HEK293 (cell line): Measurements from ENCODE around the gene RTN3.

ENCODE experiments used
- CTCF ChIA-PET: fragments of 350-600 bp; formaldehyde crosslinking; extraction: SDS; loops from one replicate; lab custom pipeline; 2021; ENCODE audit warnings: antibody characterized with exemption; lab: Yijun Ruan, JAX
- POLR2A ChIA-PET: fragments of 300-600 bp; formaldehyde crosslinking; extraction: SDS; loops from one replicate; lab custom pipeline; 2020; ENCODE audit warnings: antibody characterized with exemption, inconsistent platforms; lab: Yijun Ruan, JAX
- H3K27ac ChIP-seq: fragments of 200-500 bp; sonication (Bioruptor generic); 2 replicates; pipeline ENCODE4 v1.5.1; 2014; ENCODE audit warnings: low read depth, low read length, control low read depth, inconsistent platforms; ENCODE audit errors: extremely low read depth
- H3K36me3 ChIP-seq, 2 experiments: fragments of 200-500 bp in 1 of 2; sonication (Bioruptor generic) in 1 of 2; 1 replicate in 1 of 2; 2 replicates in 1 of 2; pipeline ENCODE4 v1.5.1; 2014 to 2017; ENCODE audit warnings: inconsistent platforms in 2 of 2, low read length in 2 of 2; ENCODE audit not compliant: control insufficient read depth in 2 of 2, insufficient read depth in 1 of 2
- H3K4me1 ChIP-seq: fragments of 200-500 bp; sonication (Bioruptor generic); 2 replicates; pipeline ENCODE4 v1.5.1; 2014; ENCODE audit warnings: mild to moderate bottlenecking, low read length, inconsistent platforms; ENCODE audit not compliant: control insufficient read depth, insufficient read depth
- H3K4me3 ChIP-seq: 2 replicates; pipeline ENCODE4 v1.5.1; 2011; ENCODE audit warnings: low read depth, mild to moderate bottlenecking, control low read depth, low read length, moderate library complexity
- H3K9me3 ChIP-seq: fragments of 200-500 bp; sonication (Bioruptor generic); 2 replicates; pipeline ENCODE4 v1.5.1; 2014; ENCODE audit warnings: low read depth, low read length, inconsistent platforms; ENCODE audit not compliant: control insufficient read depth, insufficient read depth
- GLIS2 ChIP-seq: fragments of 450-650 bp; formaldehyde crosslinking; IDR thresholded peaks from 2 replicates; pipeline ENCODE4 v1.5.1; 2016; ENCODE audit warnings: missing biosample characterization, missing genetic modification characterization
- IKZF3 ChIP-seq: fragments of 450-650 bp; IDR thresholded peaks from 2 replicates; pipeline ENCODE4 v1.5.0; 2018; ENCODE audit warnings: missing biosample characterization, mild to moderate bottlenecking, missing genetic modification characterization, moderate library complexity
- REPIN1 ChIP-seq: fragments of 450-650 bp; formaldehyde crosslinking; IDR thresholded peaks from 2 replicates; pipeline ENCODE4 v1.5.1; 2017; ENCODE audit warnings: missing biosample characterization, missing genetic modification characterization, low read depth
- SCRT2 ChIP-seq: fragments of 450-650 bp; formaldehyde crosslinking; IDR thresholded peaks from 2 replicates; pipeline ENCODE4 v1.5.1; 2016; ENCODE audit warnings: missing biosample characterization, missing genetic modification characterization
- ZBTB8A ChIP-seq: fragments of 450-650 bp; formaldehyde crosslinking; IDR thresholded peaks from 2 replicates; pipeline ENCODE4 v1.5.1; 2016; ENCODE audit warnings: missing biosample characterization, missing genetic modification characterization
- ZFHX2 ChIP-seq: fragments of 450-650 bp; formaldehyde crosslinking; conservative IDR thresholded peaks from 2 replicates; pipeline ENCODE4 v1.5.1; 2016; ENCODE audit warnings: missing biosample characterization, missing genetic modification characterization
- ZIC2 ChIP-seq: fragments of 450-650 bp; formaldehyde crosslinking; IDR thresholded peaks from 2 replicates; pipeline ENCODE4 v1.5.1; 2016; ENCODE audit warnings: missing biosample characterization, missing genetic modification characterization
- ZNF10 ChIP-seq: fragments of 450-650 bp; formaldehyde crosslinking; IDR thresholded peaks from 2 replicates; pipeline ENCODE4 v1.5.1; 2017; ENCODE audit warnings: missing biosample characterization, missing genetic modification characterization
- ZNF114 ChIP-seq: fragments of 450-650 bp; formaldehyde crosslinking; IDR thresholded peaks from 2 replicates; pipeline ENCODE4 v1.5.0; 2017; ENCODE audit warnings: missing biosample characterization, missing genetic modification characterization
- ZNF169 ChIP-seq: fragments of 450-650 bp; formaldehyde crosslinking; IDR thresholded peaks from 2 replicates; pipeline ENCODE4 v1.5.1; 2016; ENCODE audit warnings: missing biosample characterization, missing genetic modification characterization
- ZNF175 ChIP-seq: fragments of 450-650 bp; formaldehyde crosslinking; IDR thresholded peaks from 2 replicates; pipeline ENCODE4 v1.5.1; 2016; ENCODE audit warnings: missing biosample characterization, missing genetic modification characterization
- ZNF280D ChIP-seq: fragments of 450-650 bp; formaldehyde crosslinking; IDR thresholded peaks from 2 replicates; pipeline ENCODE4 v1.5.1; 2016; ENCODE audit warnings: missing biosample characterization, missing genetic modification characterization
- ZNF391 ChIP-seq: fragments of 450-650 bp; formaldehyde crosslinking; IDR thresholded peaks from 2 replicates; pipeline ENCODE4 v1.5.1; 2016; ENCODE audit warnings: low read depth, missing biosample characterization, missing genetic modification characterization, borderline replicate concordance
- ZNF394 ChIP-seq: fragments of 450-650 bp; formaldehyde crosslinking; IDR thresholded peaks from 2 replicates; pipeline ENCODE4 v1.5.1; 2016; ENCODE audit warnings: missing biosample characterization, missing genetic modification characterization, mild to moderate bottlenecking, moderate library complexity, borderline replicate concordance
- ZNF677 ChIP-seq: fragments of 450-650 bp; IDR thresholded peaks from 2 replicates; pipeline ENCODE4 v1.5.0; 2018; ENCODE audit warnings: missing biosample characterization, mild to moderate bottlenecking, missing genetic modification characterization, moderate library complexity
- ZSCAN30 ChIP-seq: fragments of 450-650 bp; IDR thresholded peaks from 2 replicates; pipeline ENCODE4 v1.5.1; 2018; ENCODE audit warnings: missing biosample characterization, mild to moderate bottlenecking, missing genetic modification characterization, moderate library complexity

The RTN3 gene

GRCh38 chr11:63667995-63668795 lies 13.1 kb upstream of the RTN3 start (continued):
- TF ChIP-seq ZNF280D (tag by site-specific recombination): no peak
- TF ChIP-seq REPIN1 (tag by site-specific recombination): no peak
- no peak for TF ChIP-seq ZSCAN30 (tag by site-specific recombination)
- TF ChIP-seq ZNF175: no peak

- no peak overlapping the region for H3K27ac ChIP-seq
- POLR2A ChIA-PET: interaction anchor here (1.5 to 2.4 kb wide), 2 partner anchors 12 kb away, joined by 6 to 31 read pairs; partner anchors contain the start of gene RTN3
Measured at GRCh38 chr11:63670096-63670432, 11.2 kb upstream of the RTN3 start.

GRCh38 chr11:63670433-63671321 lies 10.6 kb upstream of the RTN3 start:
- TF ChIP-seq ZNF394 (tag by site-specific recombination) (peak; percentile 50; the same call in 1 of the 2 replicates), GLIS2 (tag by site-specific recombination) (peak; percentile 42; the same call in 1 of the 2 replicates), IKZF3 (tag by site-specific recombination) (peak; percentile 31; the same call in 1 of the 2 replicates), ZNF10 (tag by site-specific recombination) (no peak), ZFHX2 (0 out of 2 replicates have a peak, but pooled peaks have one; percentile 14), ZNF391 (tag by site-specific recombination) (no peak), ZNF114 (tag by site-specific recombination) (no peak), ZBTB8A (tag by site-specific recombination) (peak; percentile 86), ZIC2 (tag by site-specific recombination) (no peak), ZNF677 (no peak)
- Histone ChIP-seq H3K27ac (peak overlapping the region; percentile 19; the same call in 1 of the 2 replicates), H3K4me3 (peak overlapping the region; percentile 47), H3K9me3 (no peaks in the 10 kb centered on the region), H3K36me3 (no peaks in the 10 kb centered on the region), H3K4me1 (no peaks in the 10 kb centered on the region)
- CTCF ChIA-PET: interaction anchor here (0.7 to 1.9 kb wide), 4 partner anchors 8 to 68 kb away, joined by 3 to 7 read pairs (median 4); no protein-coding TSS in a partner anchor
- POLR2A ChIA-PET: interaction anchor here (0.5 to 2.4 kb wide), 3 partner anchors 11 to 51 kb away, joined by 3 to 31 read pairs (median 4); partner anchors contain the start of gene RTN3

More at GRCh38 chr11:63670096-63670432, 11.2 kb upstream of the RTN3 start:
- Histone ChIP-seq H3K4me3 (peak overlapping the region; percentile 47; the same call in 1 of the 2 replicates), H3K9me3 (no peaks in the 10 kb centered on the region), H3K4me1 (no peaks in the 10 kb centered on the region), H3K36me3 (no peaks in the 10 kb centered on the region)
- TF ChIP-seq ZNF169 (tag by site-specific recombination) (no peak), SCRT2 (0 out of 2 replicates have a peak, but pooled peaks have one; percentile 12)
- CTCF ChIA-PET: interaction anchor here (0.6 to 1.9 kb wide), 5 partner anchors 9 to 1136 kb away, joined by 3 to 7 read pairs (median 4); no protein-coding TSS in a partner anchor
